Neural cell (in vitro differentiated cells): ENCODE data around the gene P2RY8. TPM values are rescaled to one million over a fixed set of nuclear protein-coding genes. Genes with fewer than 3 reads are reported as not detected.

Experiments used
- H2AFZ ChIP-seq: fragments of 200-600, 300-800 bp; sonication (generic), shearing (Covaris generic); 2 replicates; pipeline ENCODE4 v1.6.0; 2014; ENCODE audit warnings: low read depth, mild to moderate bottlenecking, antibody characterized with exemption, low read length, moderate library complexity
- H3F3A ChIP-seq: fragments of 200-600 bp; shearing (Covaris generic); 2 replicates; pipeline ENCODE4 v1.6.1; 2016; ENCODE audit warnings: mild to moderate bottlenecking, moderate library complexity, mixed read lengths, antibody characterized with exemption, low read length; ENCODE audit not compliant: insufficient read depth, poor library complexity, severe bottlenecking
- H3K27ac ChIP-seq: fragments of 200-600, 300-800 bp; sonication (generic), shearing (Covaris generic); 2 replicates; pipeline ENCODE4 v1.5.1; 2014; ENCODE audit warnings: mild to moderate bottlenecking, low read length, moderate library complexity
- H3K27me3 ChIP-seq: fragments of 300-800, 200-600 bp; sonication (generic), shearing (Covaris generic); 2 replicates; pipeline ENCODE4 v1.6.0; 2014; ENCODE audit warnings: mild to moderate bottlenecking, low read depth, low read length, moderate library complexity; ENCODE audit not compliant: insufficient read depth
- H3K36me3 ChIP-seq: fragments of 300-800, 200-600 bp; sonication (generic), shearing (Covaris generic); 2 replicates; pipeline ENCODE4 v1.5.1; 2014; ENCODE audit warnings: mild to moderate bottlenecking, antibody characterized with exemption, low read length, moderate library complexity; ENCODE audit not compliant: insufficient read depth
- H3K4me2 ChIP-seq: fragments of 300-800, 200-600 bp; sonication (generic), shearing (Covaris generic); 2 replicates; pipeline ENCODE4 v1.6.0; 2014; ENCODE audit warnings: mild to moderate bottlenecking, low read length
- H3K4me3 ChIP-seq: fragments of 300-800, 200-600 bp; sonication (generic), shearing (Covaris generic); 2 replicates; pipeline ENCODE4 v1.5.1; 2014; ENCODE audit warnings: mild to moderate bottlenecking, low read length, moderate library complexity
- H3K79me2 ChIP-seq: fragments of 200-600 bp; shearing (Covaris generic); replicated peaks from 2 replicates; pipeline ENCODE4 v1.6.0; 2014; ENCODE audit warnings: mild to moderate bottlenecking, low read length, moderate library complexity; ENCODE audit not compliant: insufficient read depth
- H3K9ac ChIP-seq: fragments of 300-800, 200-600 bp; sonication (generic), shearing (Covaris generic); 2 replicates; pipeline ENCODE4 v1.6.1; 2016; ENCODE audit warnings: mild to moderate bottlenecking, low read length, mixed read lengths
- H3K9me2 ChIP-seq: fragments of 200-600 bp; shearing (Covaris generic); 2 replicates; pipeline ENCODE4 v1.6.1; 2016; ENCODE audit warnings: mild to moderate bottlenecking, low read length, mixed read lengths; ENCODE audit not compliant: insufficient read depth
- H3K9me3 ChIP-seq: fragments of 200-600, 300-800 bp; sonication (generic), shearing (Covaris generic); 2 replicates; pipeline ENCODE4 v1.6.1; 2016; ENCODE audit warnings: mild to moderate bottlenecking, mixed run types, low read length, moderate library complexity, mixed read lengths
- H4K20me1 ChIP-seq: fragments of 200-600 bp; shearing (Covaris generic); 2 replicates; pipeline ENCODE4 v1.6.1; 2016; ENCODE audit warnings: mild to moderate bottlenecking, mixed run types; ENCODE audit not compliant: insufficient read depth
- EP300 ChIP-seq: fragments of 450-650 bp; conservative IDR thresholded peaks from 2 replicates; pipeline ENCODE4 v1.6.1; 2014; ENCODE audit warnings: antibody characterized with exemption, mild to moderate bottlenecking, moderate library complexity; ENCODE audit not compliant: poor library complexity, severe bottlenecking
- EZH2 ChIP-seq: fragments of 200-600, 300-800 bp; shearing (Covaris generic), sonication (generic); IDR thresholded peaks from 2 replicates; pipeline ENCODE4 v1.6.1; 2014; ENCODE audit warnings: antibody characterized with exemption, low read length, borderline replicate concordance, mild to moderate bottlenecking; ENCODE audit not compliant: insufficient read depth, poor library complexity, severe bottlenecking
- MXI1 ChIP-seq: fragments of 450-650 bp; conservative IDR thresholded peaks from 2 replicates; pipeline ENCODE4 v1.6.1; 2014; ENCODE audit warnings: antibody characterized with exemption, mild to moderate bottlenecking; ENCODE audit not compliant: poor library complexity, severe bottlenecking
- POLR2AphosphoS5 ChIP-seq: IDR thresholded peaks from 2 replicates; pipeline ENCODE4 v1.6.1; 2012
- RAD21 ChIP-seq: fragments of 450-650 bp; conservative IDR thresholded peaks from 2 replicates; pipeline ENCODE4 v1.6.1; 2014; ENCODE audit warnings: antibody characterized with exemption, mild to moderate bottlenecking, moderate library complexity
- SMC3 ChIP-seq: fragments of 450-650 bp; conservative IDR thresholded peaks from 2 replicates; pipeline ENCODE4 v1.6.1; 2014; ENCODE audit warnings: antibody characterized with exemption, mild to moderate bottlenecking, moderate library complexity; ENCODE audit not compliant: poor library complexity
- TAF1 ChIP-seq: IDR thresholded peaks from 2 replicates; pipeline ENCODE4 v1.6.1; 2012; ENCODE audit warnings: low read depth
- polyA plus RNA-seq: library from polyadenylated mRNA; depleted of rRNA; stranded (reverse); fragments of >200 nt; gene quantifications from 2 replicates; pipeline ENCODE4 v1.2.3, GENCODE V29; 2014
- TF ChIP-seq, protein P1 (sequence below): fragments of 450-650 bp; IDR thresholded peaks from 2 replicates; pipeline ENCODE4 v1.5.1; 2014; ENCODE audit warnings: antibody characterized with exemption, mild to moderate bottlenecking, moderate library complexity; ENCODE audit not compliant: poor library complexity, severe bottlenecking
- TF ChIP-seq, protein P2 (sequence below): IDR thresholded peaks from 2 replicates; pipeline ENCODE4 v1.6.1; 2012; ENCODE audit warnings: borderline replicate concordance

Gene P2RY8
- polyA plus RNA-seq, 1 donor from 2014 or later: not detected

DNA sequence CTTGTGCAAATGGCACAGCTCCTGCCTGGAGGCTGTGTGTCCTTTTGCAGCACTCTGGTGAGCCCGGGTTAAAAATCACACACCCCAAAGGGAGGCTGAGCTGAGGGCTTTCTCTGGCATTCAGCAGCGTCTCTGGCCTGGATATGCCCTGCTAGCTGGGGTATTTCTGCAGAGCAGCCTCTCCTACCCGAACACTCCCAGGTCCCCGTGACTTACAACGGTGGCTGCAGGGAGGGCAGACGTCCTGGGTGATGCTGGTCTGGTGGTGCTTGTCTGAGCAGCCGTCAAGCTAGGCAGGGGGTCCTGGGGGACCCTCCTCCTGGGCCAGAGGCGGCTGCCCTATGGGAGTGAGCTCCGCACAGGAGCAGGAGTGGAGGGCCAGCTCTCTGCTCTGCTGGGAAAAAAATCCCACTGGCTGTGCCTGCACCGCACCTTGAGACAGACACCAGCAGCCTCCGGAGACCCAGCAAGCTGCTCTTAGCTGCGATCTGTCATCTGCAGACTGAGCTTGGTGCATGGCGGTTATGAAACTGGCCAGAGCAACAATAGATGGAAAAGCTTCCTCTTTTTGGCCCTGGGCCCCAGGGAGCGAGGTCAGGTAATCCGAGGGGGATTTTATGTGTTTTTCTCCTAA, 43.0 kb downstream of the P2RY8 start:
- no peak for TF ChIP-seq EZH2
- TF ChIP-seq, protein P1, sequence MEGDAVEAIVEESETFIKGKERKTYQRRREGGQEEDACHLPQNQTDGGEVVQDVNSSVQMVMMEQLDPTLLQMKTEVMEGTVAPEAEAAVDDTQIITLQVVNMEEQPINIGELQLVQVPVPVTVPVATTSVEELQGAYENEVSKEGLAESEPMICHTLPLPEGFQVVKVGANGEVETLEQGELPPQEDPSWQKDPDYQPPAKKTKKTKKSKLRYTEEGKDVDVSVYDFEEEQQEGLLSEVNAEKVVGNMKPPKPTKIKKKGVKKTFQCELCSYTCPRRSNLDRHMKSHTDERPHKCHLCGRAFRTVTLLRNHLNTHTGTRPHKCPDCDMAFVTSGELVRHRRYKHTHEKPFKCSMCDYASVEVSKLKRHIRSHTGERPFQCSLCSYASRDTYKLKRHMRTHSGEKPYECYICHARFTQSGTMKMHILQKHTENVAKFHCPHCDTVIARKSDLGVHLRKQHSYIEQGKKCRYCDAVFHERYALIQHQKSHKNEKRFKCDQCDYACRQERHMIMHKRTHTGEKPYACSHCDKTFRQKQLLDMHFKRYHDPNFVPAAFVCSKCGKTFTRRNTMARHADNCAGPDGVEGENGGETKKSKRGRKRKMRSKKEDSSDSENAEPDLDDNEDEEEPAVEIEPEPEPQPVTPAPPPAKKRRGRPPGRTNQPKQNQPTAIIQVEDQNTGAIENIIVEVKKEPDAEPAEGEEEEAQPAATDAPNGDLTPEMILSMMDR: no peak
- no peak for TF ChIP-seq RAD21
- no peak for TF ChIP-seq SMC3
- TF ChIP-seq POLR2AphosphoS5: no peak
- no peak for TF ChIP-seq TAF1
- TF ChIP-seq EP300: no peak
- TF ChIP-seq, protein P2, sequence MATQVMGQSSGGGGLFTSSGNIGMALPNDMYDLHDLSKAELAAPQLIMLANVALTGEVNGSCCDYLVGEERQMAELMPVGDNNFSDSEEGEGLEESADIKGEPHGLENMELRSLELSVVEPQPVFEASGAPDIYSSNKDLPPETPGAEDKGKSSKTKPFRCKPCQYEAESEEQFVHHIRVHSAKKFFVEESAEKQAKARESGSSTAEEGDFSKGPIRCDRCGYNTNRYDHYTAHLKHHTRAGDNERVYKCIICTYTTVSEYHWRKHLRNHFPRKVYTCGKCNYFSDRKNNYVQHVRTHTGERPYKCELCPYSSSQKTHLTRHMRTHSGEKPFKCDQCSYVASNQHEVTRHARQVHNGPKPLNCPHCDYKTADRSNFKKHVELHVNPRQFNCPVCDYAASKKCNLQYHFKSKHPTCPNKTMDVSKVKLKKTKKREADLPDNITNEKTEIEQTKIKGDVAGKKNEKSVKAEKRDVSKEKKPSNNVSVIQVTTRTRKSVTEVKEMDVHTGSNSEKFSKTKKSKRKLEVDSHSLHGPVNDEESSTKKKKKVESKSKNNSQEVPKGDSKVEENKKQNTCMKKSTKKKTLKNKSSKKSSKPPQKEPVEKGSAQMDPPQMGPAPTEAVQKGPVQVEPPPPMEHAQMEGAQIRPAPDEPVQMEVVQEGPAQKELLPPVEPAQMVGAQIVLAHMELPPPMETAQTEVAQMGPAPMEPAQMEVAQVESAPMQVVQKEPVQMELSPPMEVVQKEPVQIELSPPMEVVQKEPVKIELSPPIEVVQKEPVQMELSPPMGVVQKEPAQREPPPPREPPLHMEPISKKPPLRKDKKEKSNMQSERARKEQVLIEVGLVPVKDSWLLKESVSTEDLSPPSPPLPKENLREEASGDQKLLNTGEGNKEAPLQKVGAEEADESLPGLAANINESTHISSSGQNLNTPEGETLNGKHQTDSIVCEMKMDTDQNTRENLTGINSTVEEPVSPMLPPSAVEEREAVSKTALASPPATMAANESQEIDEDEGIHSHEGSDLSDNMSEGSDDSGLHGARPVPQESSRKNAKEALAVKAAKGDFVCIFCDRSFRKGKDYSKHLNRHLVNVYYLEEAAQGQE: no peak
- no peak for TF ChIP-seq MXI1
- peak overlapping the region; percentile 4 for H2AFZ ChIP-seq
- no peaks in the 10 kb centered on the region for H3K9me2 ChIP-seq
- peak overlapping the region; percentile 25 for H3K9ac ChIP-seq
- H4K20me1 ChIP-seq: no peaks in the 10 kb centered on the region
- peak overlapping the region; percentile 35 for H3K4me3 ChIP-seq
- no peaks in the 10 kb centered on the region for H3K9me3 ChIP-seq
- no peak overlapping the region for H3K4me2 ChIP-seq
- H3K79me2 ChIP-seq: no peaks in the 10 kb centered on the region
- H3K36me3 ChIP-seq: no peaks in the 10 kb centered on the region
- H3K27me3 ChIP-seq: no peaks in the 10 kb centered on the region
- H3K27ac ChIP-seq: no peak overlapping the region
- no peaks in the 10 kb centered on the region for H3F3A ChIP-seq

DNA sequence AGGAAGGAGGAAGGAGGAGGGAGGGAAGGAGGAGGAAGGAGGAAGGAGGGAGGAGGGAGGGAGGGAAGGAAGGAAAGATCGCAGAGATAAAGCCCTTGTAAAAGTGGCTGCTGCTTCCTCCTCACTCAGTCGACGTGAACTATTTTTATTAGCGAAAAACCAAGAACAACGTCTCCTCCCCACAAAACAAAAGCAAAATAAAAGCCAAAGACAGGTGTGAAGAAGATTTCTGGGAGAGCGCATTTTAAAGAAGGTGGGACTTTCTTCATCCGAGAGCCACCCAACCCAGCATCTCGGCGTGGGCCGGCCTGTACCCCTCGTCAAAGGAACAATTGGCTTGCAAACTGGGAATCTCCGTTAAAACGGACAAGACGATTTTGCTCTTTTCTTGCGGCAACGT, 43.6 kb downstream of the P2RY8 start:
- TF ChIP-seq EP300 (no peak), RAD21 (no peak), MXI1 (no peak), SMC3 (no peak), EZH2 (no peak), TAF1 (no peak)
- TF ChIP-seq, protein P2: no peak
- TF ChIP-seq, protein P1: no peak
- Histone ChIP-seq H3K27me3 (no peaks in the 10 kb centered on the region), H3K4me2 (no peak overlapping the region), H3K27ac (no peak overlapping the region), H3K79me2 (no peaks in the 10 kb centered on the region), H3K4me3 (no peak overlapping the region), H4K20me1 (no peaks in the 10 kb centered on the region), H3K9me2 (no peaks in the 10 kb centered on the region), H3K9me3 (no peaks in the 10 kb centered on the region), H3K36me3 (no peaks in the 10 kb centered on the region), H2AFZ (peak overlapping the region; percentile 4), H3K9ac (no peak overlapping the region), H3F3A (no peaks in the 10 kb centered on the region)
